HEK293 (cell line): Measurements from ENCODE around the gene TEX2.

ENCODE experiments used
- CTCF ChIA-PET: fragments of 350-600 bp; formaldehyde crosslinking; extraction: SDS; loops from one replicate; lab custom pipeline; 2021; ENCODE audit warnings: antibody characterized with exemption; lab: Yijun Ruan, JAX
- POLR2A ChIA-PET: fragments of 300-600 bp; formaldehyde crosslinking; extraction: SDS; loops from one replicate; lab custom pipeline; 2020; ENCODE audit warnings: antibody characterized with exemption, inconsistent platforms; lab: Yijun Ruan, JAX
- H3K27ac ChIP-seq: fragments of 200-500 bp; sonication (Bioruptor generic); 2 replicates; pipeline ENCODE4 v1.5.1; 2014; ENCODE audit warnings: low read depth, low read length, control low read depth, inconsistent platforms; ENCODE audit errors: extremely low read depth
- H3K36me3 ChIP-seq, 2 experiments: fragments of 200-500 bp in 1 of 2; sonication (Bioruptor generic) in 1 of 2; 1 replicate in 1 of 2; 2 replicates in 1 of 2; pipeline ENCODE4 v1.5.1; 2014 to 2017; ENCODE audit warnings: inconsistent platforms in 2 of 2, low read length in 2 of 2; ENCODE audit not compliant: control insufficient read depth in 2 of 2, insufficient read depth in 1 of 2
- H3K4me1 ChIP-seq: fragments of 200-500 bp; sonication (Bioruptor generic); 2 replicates; pipeline ENCODE4 v1.5.1; 2014; ENCODE audit warnings: mild to moderate bottlenecking, low read length, inconsistent platforms; ENCODE audit not compliant: control insufficient read depth, insufficient read depth
- H3K4me3 ChIP-seq: 2 replicates; pipeline ENCODE4 v1.5.1; 2011; ENCODE audit warnings: low read depth, mild to moderate bottlenecking, control low read depth, low read length, moderate library complexity
- H3K9me3 ChIP-seq: fragments of 200-500 bp; sonication (Bioruptor generic); 2 replicates; pipeline ENCODE4 v1.5.1; 2014; ENCODE audit warnings: low read depth, low read length, inconsistent platforms; ENCODE audit not compliant: control insufficient read depth, insufficient read depth
- MZF1 ChIP-seq: fragments of 450-650 bp; formaldehyde crosslinking; IDR thresholded peaks from 2 replicates; pipeline ENCODE4 v1.5.1; 2017; ENCODE audit warnings: missing biosample characterization, missing genetic modification characterization, borderline replicate concordance
- SCRT1 ChIP-seq: fragments of 450-650 bp; formaldehyde crosslinking; IDR thresholded peaks from 2 replicates; pipeline ENCODE4 v1.5.1; 2016; ENCODE audit warnings: missing biosample characterization, missing genetic modification characterization, borderline replicate concordance
- SCRT2 ChIP-seq: fragments of 450-650 bp; formaldehyde crosslinking; IDR thresholded peaks from 2 replicates; pipeline ENCODE4 v1.5.1; 2016; ENCODE audit warnings: missing biosample characterization, missing genetic modification characterization
- ZBTB44 ChIP-seq: fragments of 450-650 bp; IDR thresholded peaks from 2 replicates; pipeline ENCODE4 v1.5.1; 2018; ENCODE audit warnings: missing biosample characterization, mild to moderate bottlenecking, missing genetic modification characterization
- ZNF121 ChIP-seq: fragments of 450-650 bp; formaldehyde crosslinking; IDR thresholded peaks from 2 replicates; pipeline ENCODE4 v1.5.1; 2016; ENCODE audit warnings: missing biosample characterization, missing genetic modification characterization
- ZNF16 ChIP-seq: fragments of 450-650 bp; formaldehyde crosslinking; IDR thresholded peaks from 2 replicates; pipeline ENCODE4 v1.5.1; 2016; ENCODE audit warnings: low read depth, missing biosample characterization, missing genetic modification characterization
- ZNF391 ChIP-seq: fragments of 450-650 bp; formaldehyde crosslinking; IDR thresholded peaks from 2 replicates; pipeline ENCODE4 v1.5.1; 2016; ENCODE audit warnings: low read depth, missing biosample characterization, missing genetic modification characterization, borderline replicate concordance
- ZNF404 ChIP-seq: fragments of 450-650 bp; formaldehyde crosslinking; IDR thresholded peaks from 2 replicates; pipeline ENCODE4 v1.5.1; 2017; ENCODE audit warnings: missing biosample characterization, missing genetic modification characterization
- ZNF488 ChIP-seq: fragments of 450-650 bp; formaldehyde crosslinking; IDR thresholded peaks from 2 replicates; pipeline ENCODE4 v1.5.1; 2016; ENCODE audit warnings: missing biosample characterization, missing genetic modification characterization
- ZNF501 ChIP-seq: fragments of 450-650 bp; formaldehyde crosslinking; IDR thresholded peaks from 2 replicates; pipeline ENCODE4 v1.5.1; 2016; ENCODE audit warnings: missing biosample characterization, missing genetic modification characterization
- ZNF530 ChIP-seq: fragments of 450-650 bp; formaldehyde crosslinking; IDR thresholded peaks from 2 replicates; pipeline ENCODE4 v1.5.1; 2016; ENCODE audit warnings: low read depth, missing biosample characterization, missing genetic modification characterization
- ZNF571 ChIP-seq: fragments of 450-650 bp; formaldehyde crosslinking; IDR thresholded peaks from 2 replicates; pipeline ENCODE4 v1.5.0; 2017; ENCODE audit warnings: missing biosample characterization, missing genetic modification characterization
- ZNF701 ChIP-seq: fragments of 450-650 bp; formaldehyde crosslinking; IDR thresholded peaks from 2 replicates; pipeline ENCODE4 v1.5.1; 2016; ENCODE audit warnings: missing biosample characterization, missing genetic modification characterization
- ZSCAN30 ChIP-seq: fragments of 450-650 bp; IDR thresholded peaks from 2 replicates; pipeline ENCODE4 v1.5.1; 2018; ENCODE audit warnings: missing biosample characterization, mild to moderate bottlenecking, missing genetic modification characterization, moderate library complexity
- ZSCAN5A ChIP-seq: fragments of 450-650 bp; formaldehyde crosslinking; IDR thresholded peaks from 2 replicates; pipeline ENCODE4 v1.5.1; 2016; ENCODE audit warnings: missing biosample characterization, missing genetic modification characterization

TEX2 gene

GRCh38 chr17:64150237-64151015 is 112.6 kb downstream of the TEX2 start:
- H3K27ac ChIP-seq = no peak overlapping the region
- H3K4me1 ChIP-seq = no peaks in the 10 kb centered on the region
- H3K9me3 ChIP-seq = no peaks in the 10 kb centered on the region
- CTCF ChIA-PET = interaction anchor here (0.6 to 0.9 kb wide), 5 partner anchors 60 to 270 kb away, joined by 3 to 6 read pairs (median 3); no protein-coding TSS in a partner anchor
- H3K4me3 ChIP-seq = no peak overlapping the region
- H3K36me3 ChIP-seq = peaks cover 6 to 49% of the 10 kb centered on the region in 2 experiments; a peak in 2 of 3 replicates
- no peak for TF ChIP-seq ZNF530
- no peak for TF ChIP-seq ZNF121 (tag by site-specific recombination)
- TF ChIP-seq MZF1 (tag by site-specific recombination) = no peak
- TF ChIP-seq ZNF16 (tag by site-specific recombination) = no peak
- TF ChIP-seq ZNF391 (tag by site-specific recombination) = no peak
- no peak for TF ChIP-seq ZSCAN5A (tag by site-specific recombination)
- TF ChIP-seq ZNF404 (tag by site-specific recombination) = no peak
- no peak for TF ChIP-seq ZNF701 (tag by site-specific recombination)
- TF ChIP-seq ZSCAN30 (tag by site-specific recombination) = no peak
- POLR2A ChIA-PET = interaction anchor here (1.2 kb wide), 1 partner anchor 32 kb away, joined by 4 read pairs; no protein-coding TSS in a partner anchor

GRCh38 chr17:64149196-64149595 is 113.9 kb downstream of the TEX2 start:
- Histone ChIP-seq H3K4me3 (no peak overlapping the region), H3K36me3 (peaks cover 6 to 49% of the 10 kb centered on the region in 2 experiments; a peak in 2 of 3 replicates), H3K9me3 (no peaks in the 10 kb centered on the region), H3K27ac (no peak overlapping the region), H3K4me1 (no peaks in the 10 kb centered on the region)
- TF ChIP-seq ZNF571 (no peak), ZBTB44 (tag by site-specific recombination) (no peak)
- CTCF ChIA-PET = interaction anchor here (0.9 to 8.1 kb wide), 5 partner anchors 16 to 230 kb away, joined by 3 to 59 read pairs (median 4); no protein-coding TSS in a partner anchor
- POLR2A ChIA-PET = interaction anchor here (0.6 to 1.2 kb wide), 3 partner anchors 14 to 113 kb away, joined by 3 to 4 read pairs (median 4); no protein-coding TSS in a partner anchor

- no peak overlapping the region for H3K4me3 ChIP-seq
- peaks cover 2 to 47% of the 10 kb centered on the region in 2 experiments; a peak in 2 of 3 replicates for H3K36me3 ChIP-seq
- H3K27ac ChIP-seq = no peak overlapping the region
- ChIA-PET POLR2A (interaction anchor here (0.7 to 0.9 kb wide), 2 partner anchors 54 to 114 kb away, joined by 3 to 4 read pairs; no protein-coding TSS in a partner anchor), CTCF (interaction anchor here (1.0 to 8.1 kb wide), 5 partner anchors 11 to 229 kb away, joined by 3 to 59 read pairs (median 4); no protein-coding TSS in a partner anchor)
- H3K9me3 ChIP-seq = no peaks in the 10 kb centered on the region
- H3K4me1 ChIP-seq = no peaks in the 10 kb centered on the region
- TF ChIP-seq ZNF501 (tag by site-specific recombination) (no peak), SCRT2 (tag by site-specific recombination) (peak; percentile 60), ZNF488 (tag by site-specific recombination) (no peak), SCRT1 (tag by site-specific recombination) (0 out of 2 replicates have a peak, but pooled peaks have one; percentile 35)
Observed at GRCh38 chr17:64148699-64149098, 114.4 kb downstream of the TEX2 start.
